ENCODE data around the gene CD8B2. TPM values are rescaled to one million over a fixed set of nuclear protein-coding genes. Genes with fewer than 3 reads are reported as not detected.

Gene CD8B2
- polyA plus RNA-seq, 1 of the 3 experiments (the other 2 are of a cell fraction), result not detected

DNA sequence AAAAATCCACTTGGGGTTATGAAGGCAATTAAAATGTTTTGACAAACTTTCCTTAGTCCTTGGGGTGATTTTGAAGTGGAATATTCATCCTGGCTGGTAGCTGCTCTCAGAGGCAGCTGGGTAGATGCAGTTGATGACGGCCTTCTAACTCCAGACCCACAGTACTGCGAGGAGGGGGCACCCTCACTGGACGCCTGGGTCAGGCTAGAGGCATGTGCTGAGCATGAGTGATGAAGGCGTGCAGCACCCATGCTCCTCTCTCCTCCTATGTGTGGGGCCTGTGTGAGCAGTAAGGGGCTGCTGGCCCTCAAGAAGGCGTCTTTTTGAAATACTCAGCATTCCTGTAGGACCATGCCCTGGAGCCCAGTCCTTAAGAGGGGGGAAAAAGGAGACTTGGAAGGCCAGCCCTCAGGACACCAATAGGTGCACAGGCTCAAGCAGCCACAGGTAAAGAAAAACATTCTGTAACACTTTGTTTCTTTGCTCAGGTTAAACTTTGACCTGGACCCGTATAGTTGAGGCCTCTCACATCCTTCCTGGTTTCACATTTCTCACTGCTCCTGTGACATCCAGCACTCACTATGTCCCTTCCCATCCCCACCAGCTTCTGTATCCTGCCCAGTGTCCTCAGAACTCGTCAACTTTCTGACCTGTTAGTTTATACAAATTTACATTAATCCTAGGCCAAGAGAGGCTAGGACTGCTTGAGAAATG lies 64.4 kb downstream of the CD8B2 start:
- H3K9ac ChIP-seq, result no peak overlapping the region
- H4K20me1 ChIP-seq (ENCODE audit: insufficient read depth), result no peaks in the 10 kb centered on the region
- no peaks in the 10 kb centered on the region for H3K79me2 ChIP-seq (ENCODE audit: insufficient read depth)
- no peaks in the 10 kb centered on the region for H3K9me2 ChIP-seq
- ChIA-PET CTCF (interaction anchor here (0.9 to 4.6 kb wide), 4 partner anchors 11 to 304 kb away, joined by 4 to 35 read pairs (median 4); no protein-coding TSS in a partner anchor), POLR2A (no interaction called here)
- no peaks in the 10 kb centered on the region for H3K36me3 ChIP-seq (replicated peaks in 1 of 2; ENCODE audit: control insufficient read depth in 1 of 2, insufficient read depth in 2 of 2, low read length in 1 of 2)
- no peaks in the 10 kb centered on the region for H3K27me3 ChIP-seq (ENCODE audit: insufficient read depth)
- H3K27ac ChIP-seq (ENCODE audit: low read depth in 2 of 2, low read length in 1 of 2), result no peak overlapping the region
- H2AFZ ChIP-seq (ENCODE audit: low read depth), result no peak overlapping the region
- WGBS (ENCODE audit: low lambda C conversion rate), result 31% methylated on average over 7 of the region's 7 CpGs
- no peak overlapping the region for H3K4me3 ChIP-seq (ENCODE audit: low read depth in 2 of 2, low read length in 1 of 2)
- TF ChIP-seq CTCF (IDR thresholded peaks at IDR 0.05), result no peak
- no peak for DNase-seq
- H3F3A ChIP-seq (replicated peaks; ENCODE audit: insufficient read depth), result no peaks in the 10 kb centered on the region
- peaks cover 0 to 5% of the 10 kb centered on the region in 2 experiments; a peak in 1 of 4 replicates for H3K4me1 ChIP-seq (ENCODE audit: control insufficient read depth in 1 of 2, insufficient read depth in 2 of 2, low read depth in 1 of 2, low read length in 1 of 2)
- H3K9me3 ChIP-seq, result no peaks in the 10 kb centered on the region
- H3K4me2 ChIP-seq, result no peak overlapping the region

- Histone ChIP-seq H3K9ac (no peak overlapping the region), H3K36me3 (replicated peaks in 1 of 2; ENCODE audit: control insufficient read depth in 1 of 2, insufficient read depth in 2 of 2, low read length in 1 of 2) (no peaks in the 10 kb centered on the region), H2AFZ (ENCODE audit: low read depth) (no peak overlapping the region), H3K4me1 (ENCODE audit: control insufficient read depth in 1 of 2, insufficient read depth in 2 of 2, low read depth in 1 of 2, low read length in 1 of 2) (no peaks in the 10 kb centered on the region; a peak in 1 of 4 replicates), H3K4me2 (no peak overlapping the region), H3K27ac (ENCODE audit: low read depth in 2 of 2, low read length in 1 of 2) (no peak overlapping the region), H3K4me3 (ENCODE audit: low read depth in 2 of 2, low read length in 1 of 2) (no peak overlapping the region), H4K20me1 (ENCODE audit: insufficient read depth) (no peaks in the 10 kb centered on the region), H3F3A (replicated peaks; ENCODE audit: insufficient read depth) (no peaks in the 10 kb centered on the region), H3K27me3 (ENCODE audit: insufficient read depth) (no peaks in the 10 kb centered on the region), H3K9me2 (no peaks in the 10 kb centered on the region), H3K9me3 (no peaks in the 10 kb centered on the region), H3K79me2 (ENCODE audit: insufficient read depth) (no peaks in the 10 kb centered on the region)
- DNase-seq, result no peak
- 32% methylated on average over 6 of the region's 6 CpGs for WGBS (ENCODE audit: low lambda C conversion rate)
- TF ChIP-seq JUND (IDR thresholded peaks at IDR 0.05) (no peak), ELF1 (IDR thresholded peaks at IDR 0.05) (no peak)
- POLR2A ChIA-PET, result no interaction called here
- CTCF ChIA-PET, result interaction anchor here (0.7 to 4.6 kb wide), 9 partner anchors 9 to 450 kb away, joined by 3 to 35 read pairs (median 4); no protein-coding TSS in a partner anchor
Observed at GRCh38 chr2:106552921-106553320, 65.8 kb downstream of the CD8B2 start.

- Histone ChIP-seq H3K27ac (ENCODE audit: low read depth in 2 of 2, low read length in 1 of 2) (no peak overlapping the region), H3K36me3 (replicated peaks in 1 of 2; ENCODE audit: control insufficient read depth in 1 of 2, insufficient read depth in 2 of 2, low read length in 1 of 2) (no peaks in the 10 kb centered on the region), H3K9me2 (no peaks in the 10 kb centered on the region), H2AFZ (ENCODE audit: low read depth) (no peak overlapping the region), H3K9me3 (no peaks in the 10 kb centered on the region), H3K9ac (no peak overlapping the region), H4K20me1 (ENCODE audit: insufficient read depth) (no peaks in the 10 kb centered on the region), H3K4me3 (ENCODE audit: low read depth in 2 of 2, low read length in 1 of 2) (no peak overlapping the region), H3K4me1 (ENCODE audit: control insufficient read depth in 1 of 2, insufficient read depth in 2 of 2, low read depth in 1 of 2, low read length in 1 of 2) (no peaks in the 10 kb centered on the region; a peak in 1 of 4 replicates), H3F3A (replicated peaks; ENCODE audit: insufficient read depth) (no peaks in the 10 kb centered on the region), H3K27me3 (ENCODE audit: insufficient read depth) (no peaks in the 10 kb centered on the region), H3K4me2 (no peak overlapping the region), H3K79me2 (ENCODE audit: insufficient read depth) (no peaks in the 10 kb centered on the region)
- WGBS (ENCODE audit: low lambda C conversion rate), result 37% methylated on average over 6 of the region's 6 CpGs
- no peak for DNase-seq
- ChIA-PET POLR2A (no interaction called here), CTCF (interaction anchor here (1.0 to 4.6 kb wide), 6 partner anchors 10 to 29 kb away, joined by 3 to 35 read pairs (median 6); no protein-coding TSS in a partner anchor)
- TF ChIP-seq, protein P1, sequence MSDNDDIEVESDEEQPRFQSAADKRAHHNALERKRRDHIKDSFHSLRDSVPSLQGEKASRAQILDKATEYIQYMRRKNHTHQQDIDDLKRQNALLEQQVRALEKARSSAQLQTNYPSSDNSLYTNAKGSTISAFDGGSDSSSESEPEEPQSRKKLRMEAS (IDR thresholded peaks at IDR 0.05; ENCODE audit: low read depth), result no peak
- TF ChIP-seq SMC3 (IDR thresholded peaks at IDR 0.05; ENCODE audit: low read depth, low read length) (no peak), CTCF (IDR thresholded peaks at IDR 0.05) (no peak), EZH2phosphoT487 (IDR thresholded peaks at IDR 0.05; ENCODE audit: borderline replicate concordance, low read depth) (no peak), RCOR1 (IDR thresholded peaks at IDR 0.05; ENCODE audit: low read length) (no peak), MXI1 (IDR thresholded peaks at IDR 0.05; ENCODE audit: low read depth, low read length) (no peak), TEAD4 (IDR thresholded peaks at IDR 0.05; ENCODE audit: borderline replicate concordance, insufficient read depth) (no peak), JUND (IDR thresholded peaks at IDR 0.05) (no peak), NRF1 (IDR thresholded peaks at IDR 0.05; ENCODE audit: low read depth, low read length) (no peak), FOXM1 (IDR thresholded peaks at IDR 0.05; ENCODE audit: low read depth) (no peak), MEF2A (IDR thresholded peaks at IDR 0.05; ENCODE audit: borderline replicate concordance, low read depth) (no peak), ZBTB33 (IDR thresholded peaks at IDR 0.05; ENCODE audit: borderline replicate concordance, low read depth) (no peak), NFIC (IDR thresholded peaks at IDR 0.05; ENCODE audit: borderline replicate concordance) (no peak), GABPA (IDR thresholded peaks at IDR 0.05; ENCODE audit: low read depth) (no peak), POLR2AphosphoS5 (IDR thresholded peaks at IDR 0.05; ENCODE audit: low read depth, low read length) (no peak)
Observed at GRCh38 chr2:106553321-106553720, 66.2 kb downstream of the CD8B2 start.

Measured in SK-N-SH (cell line).